Neural cell (in vitro differentiated cells): Measurements from ENCODE around the gene COP1. TPM values are rescaled to one million over a fixed set of nuclear protein-coding genes. Genes with fewer than 3 reads are reported as not detected.

Source experiments
- H2AFZ ChIP-seq: fragments of 200-600, 300-800 bp; sonication (generic), shearing (Covaris generic); 2 replicates; pipeline ENCODE4 v1.6.0; 2014; ENCODE audit warnings: low read depth, mild to moderate bottlenecking, antibody characterized with exemption, low read length, moderate library complexity
- H3F3A ChIP-seq: fragments of 200-600 bp; shearing (Covaris generic); 2 replicates; pipeline ENCODE4 v1.6.1; 2016; ENCODE audit warnings: mild to moderate bottlenecking, moderate library complexity, mixed read lengths, antibody characterized with exemption, low read length; ENCODE audit not compliant: insufficient read depth, poor library complexity, severe bottlenecking
- H3K27ac ChIP-seq: fragments of 200-600, 300-800 bp; sonication (generic), shearing (Covaris generic); 2 replicates; pipeline ENCODE4 v1.5.1; 2014; ENCODE audit warnings: mild to moderate bottlenecking, low read length, moderate library complexity
- H3K27me3 ChIP-seq: fragments of 300-800, 200-600 bp; sonication (generic), shearing (Covaris generic); 2 replicates; pipeline ENCODE4 v1.6.0; 2014; ENCODE audit warnings: mild to moderate bottlenecking, low read depth, low read length, moderate library complexity; ENCODE audit not compliant: insufficient read depth
- H3K36me3 ChIP-seq: fragments of 300-800, 200-600 bp; sonication (generic), shearing (Covaris generic); 2 replicates; pipeline ENCODE4 v1.5.1; 2014; ENCODE audit warnings: mild to moderate bottlenecking, antibody characterized with exemption, low read length, moderate library complexity; ENCODE audit not compliant: insufficient read depth
- H3K4me2 ChIP-seq: fragments of 300-800, 200-600 bp; sonication (generic), shearing (Covaris generic); 2 replicates; pipeline ENCODE4 v1.6.0; 2014; ENCODE audit warnings: mild to moderate bottlenecking, low read length
- H3K4me3 ChIP-seq: fragments of 300-800, 200-600 bp; sonication (generic), shearing (Covaris generic); 2 replicates; pipeline ENCODE4 v1.5.1; 2014; ENCODE audit warnings: mild to moderate bottlenecking, low read length, moderate library complexity
- H3K79me2 ChIP-seq: fragments of 200-600 bp; shearing (Covaris generic); replicated peaks from 2 replicates; pipeline ENCODE4 v1.6.0; 2014; ENCODE audit warnings: mild to moderate bottlenecking, low read length, moderate library complexity; ENCODE audit not compliant: insufficient read depth
- H3K9ac ChIP-seq: fragments of 300-800, 200-600 bp; sonication (generic), shearing (Covaris generic); 2 replicates; pipeline ENCODE4 v1.6.1; 2016; ENCODE audit warnings: mild to moderate bottlenecking, low read length, mixed read lengths
- H3K9me2 ChIP-seq: fragments of 200-600 bp; shearing (Covaris generic); 2 replicates; pipeline ENCODE4 v1.6.1; 2016; ENCODE audit warnings: mild to moderate bottlenecking, low read length, mixed read lengths; ENCODE audit not compliant: insufficient read depth
- H3K9me3 ChIP-seq: fragments of 200-600, 300-800 bp; sonication (generic), shearing (Covaris generic); 2 replicates; pipeline ENCODE4 v1.6.1; 2016; ENCODE audit warnings: mild to moderate bottlenecking, mixed run types, low read length, moderate library complexity, mixed read lengths
- H4K20me1 ChIP-seq: fragments of 200-600 bp; shearing (Covaris generic); 2 replicates; pipeline ENCODE4 v1.6.1; 2016; ENCODE audit warnings: mild to moderate bottlenecking, mixed run types; ENCODE audit not compliant: insufficient read depth
- CTCF ChIP-seq: fragments of 450-650 bp; IDR thresholded peaks from 2 replicates; pipeline ENCODE4 v1.5.1; 2014; ENCODE audit warnings: antibody characterized with exemption, mild to moderate bottlenecking, moderate library complexity; ENCODE audit not compliant: poor library complexity, severe bottlenecking
- EP300 ChIP-seq: fragments of 450-650 bp; conservative IDR thresholded peaks from 2 replicates; pipeline ENCODE4 v1.6.1; 2014; ENCODE audit warnings: antibody characterized with exemption, mild to moderate bottlenecking, moderate library complexity; ENCODE audit not compliant: poor library complexity, severe bottlenecking
- EZH2 ChIP-seq: fragments of 200-600, 300-800 bp; shearing (Covaris generic), sonication (generic); IDR thresholded peaks from 2 replicates; pipeline ENCODE4 v1.6.1; 2014; ENCODE audit warnings: antibody characterized with exemption, low read length, borderline replicate concordance, mild to moderate bottlenecking; ENCODE audit not compliant: insufficient read depth, poor library complexity, severe bottlenecking
- MXI1 ChIP-seq: fragments of 450-650 bp; conservative IDR thresholded peaks from 2 replicates; pipeline ENCODE4 v1.6.1; 2014; ENCODE audit warnings: antibody characterized with exemption, mild to moderate bottlenecking; ENCODE audit not compliant: poor library complexity, severe bottlenecking
- POLR2AphosphoS5 ChIP-seq: IDR thresholded peaks from 2 replicates; pipeline ENCODE4 v1.6.1; 2012
- RAD21 ChIP-seq: fragments of 450-650 bp; conservative IDR thresholded peaks from 2 replicates; pipeline ENCODE4 v1.6.1; 2014; ENCODE audit warnings: antibody characterized with exemption, mild to moderate bottlenecking, moderate library complexity
- REST ChIP-seq: IDR thresholded peaks from 2 replicates; pipeline ENCODE4 v1.6.1; 2012; ENCODE audit warnings: borderline replicate concordance
- SMC3 ChIP-seq: fragments of 450-650 bp; conservative IDR thresholded peaks from 2 replicates; pipeline ENCODE4 v1.6.1; 2014; ENCODE audit warnings: antibody characterized with exemption, mild to moderate bottlenecking, moderate library complexity; ENCODE audit not compliant: poor library complexity
- TAF1 ChIP-seq: IDR thresholded peaks from 2 replicates; pipeline ENCODE4 v1.6.1; 2012; ENCODE audit warnings: low read depth
- polyA plus RNA-seq: library from polyadenylated mRNA; depleted of rRNA; stranded (reverse); fragments of >200 nt; gene quantifications from 2 replicates; pipeline ENCODE4 v1.2.3, GENCODE V29; 2014

The COP1 gene
- polyA plus RNA-seq, 1 donor from 2014 or later: 72.3 TPM

GRCh38 chr1:176208034-176208433 is 948 bp upstream of the COP1 start:
- no peaks in the 10 kb centered on the region for H4K20me1 ChIP-seq
- TF ChIP-seq TAF1 (no peak), MXI1 (no peak), SMC3 (no peak), CTCF (no peak), REST (no peak), RAD21 (no peak), POLR2AphosphoS5 (no peak), EZH2 (no peak), EP300 (no peak)
- H3K27ac ChIP-seq: peak overlapping the region; percentile 90
- no peaks in the 10 kb centered on the region for H3K36me3 ChIP-seq
- peaks cover 3% of the 10 kb centered on the region for H3F3A ChIP-seq
- peaks cover 32% of the 10 kb centered on the region for H3K79me2 ChIP-seq
- H3K9ac ChIP-seq: peak overlapping the region; percentile 92
- H3K9me2 ChIP-seq: no peaks in the 10 kb centered on the region
- peak overlapping the region; percentile 67 for H2AFZ ChIP-seq
- H3K4me2 ChIP-seq: peak overlapping the region; percentile 91
- no peaks in the 10 kb centered on the region for H3K9me3 ChIP-seq
- no peaks in the 10 kb centered on the region for H3K27me3 ChIP-seq
- H3K4me3 ChIP-seq: peak overlapping the region; percentile 69

GRCh38 chr1:176206006-176206960 is 803 bp downstream of the COP1 start:
- Histone ChIP-seq H4K20me1 (no peaks in the 10 kb centered on the region), H3K9ac (peak overlapping the region; percentile 92), H3K36me3 (no peaks in the 10 kb centered on the region), H3K4me3 (peak overlapping the region; percentile 69), H3F3A (peaks cover 3% of the 10 kb centered on the region), H3K79me2 (peaks cover 48% of the 10 kb centered on the region), H3K9me3 (no peaks in the 10 kb centered on the region), H3K9me2 (no peaks in the 10 kb centered on the region), H3K4me2 (peak overlapping the region; percentile 71), H3K27ac (peak overlapping the region; percentile 90), H3K27me3 (no peaks in the 10 kb centered on the region), H2AFZ (peak overlapping the region; percentile 46)
- TF ChIP-seq MXI1 (no peak), POLR2AphosphoS5 (peak; percentile 27)
